ENCODE measurements around the gene IFNA13. TPM values are rescaled to one million over a fixed set of nuclear protein-coding genes. Genes with fewer than 3 reads are reported as not detected.

Gene IFNA13
- total and polyA plus RNA-seq, 2 of the 13 experiments (the other 11 are each of a cell fraction or from before 2014, with no cell fraction given), result not detected

DNA sequence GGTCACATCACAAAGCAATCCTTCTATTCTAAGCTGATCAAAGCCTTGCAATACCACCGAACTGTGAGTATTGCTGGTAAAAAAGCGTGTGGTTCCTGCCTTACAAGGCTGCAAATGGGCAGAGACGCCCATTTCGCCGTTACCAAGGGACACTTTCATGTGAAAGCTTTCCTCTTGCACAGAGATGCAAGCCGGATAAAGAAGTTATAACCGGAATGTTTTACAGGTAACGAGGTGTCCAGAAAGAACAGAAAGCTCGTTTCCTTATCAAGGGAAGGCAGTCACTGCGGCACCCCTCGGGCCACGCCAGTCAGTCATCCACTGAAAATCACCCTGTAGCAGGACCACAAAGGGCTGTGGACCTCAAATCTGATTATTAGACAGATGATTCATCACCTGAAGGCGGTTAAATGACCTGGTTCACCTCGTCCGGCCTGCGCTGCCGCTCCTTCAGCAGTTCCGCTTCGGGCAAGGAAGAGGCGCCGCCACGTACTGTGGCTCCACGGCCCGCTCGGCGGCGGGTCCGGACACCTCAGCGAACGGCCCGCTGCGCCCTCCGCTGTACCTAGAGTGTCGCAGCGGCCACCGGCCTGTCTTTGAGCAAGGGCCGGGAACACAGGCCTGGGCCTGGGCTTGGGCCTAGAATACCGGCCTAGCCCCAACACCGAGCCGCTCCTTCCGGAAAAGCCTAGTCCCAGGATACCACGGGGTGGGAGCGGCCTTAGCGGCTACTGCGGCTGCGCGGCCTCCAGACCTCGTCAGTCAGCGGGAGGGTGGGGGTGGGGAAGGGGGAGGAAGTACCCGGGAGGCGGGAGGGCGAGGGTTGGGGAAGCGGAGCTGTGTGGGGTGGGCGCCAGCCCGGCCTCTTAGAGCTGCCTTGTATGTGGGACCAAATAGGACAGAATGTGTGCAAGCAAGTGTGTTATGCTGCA, 32.9 kb downstream of the IFNA13 start, which contains the start of gene KLHL9:
Gene KLHL9, minus strand, starts transcription at position 704 of the 932 bp plus-strand sequence. Its CDS starts 545 bp downstream, at position 159.
- ATAC-seq (peak; percentile 98), FAIRE-seq (no peak), DNase-seq (ENCODE audit: low spot score) (peak; percentile 82)
- peak within 1 kb of the TSS; percentile 100 for H2AFZ ChIP-seq (ENCODE audit: low read length)
- ChIA-PET CTCF (ENCODE audit: low intra/inter-chr PET ratio, low total read pairs) (no interaction called here), POLR2A (interaction anchor here (0.9 to 1.2 kb wide), 6 partner anchors 8 to 100 kb away, joined by 3 to 7 read pairs (median 4); no protein-coding TSS in a partner anchor)
- peak within 1 kb of the TSS; percentile 98 for H3K4me2 ChIP-seq (ENCODE audit: low read depth, low read length)
- H3K79me2 ChIP-seq (ENCODE audit: insufficient read depth, low read length), result peaks cover 35% of the 10 kb centered on the region
- TSS peak; percentile 56 for BruUV-seq (replicated peaks)
- H3K4me3 ChIP-seq (replicated peaks in 1 of 3; ENCODE audit: insufficient read depth in 1 of 3, low read depth in 2 of 3, low read length in 3 of 3), result peak within 1 kb of the TSS; percentile 78 to 88 (median 86)
- no peaks in the 10 kb centered on the region for H3K36me3 ChIP-seq (replicated peaks in 1 of 2; ENCODE audit: control insufficient read depth in 1 of 2, insufficient read depth in 2 of 2, low read length in 2 of 2)
- no peaks in the 10 kb centered on the region; the same call in 1 of the 2 replicates for H4K20me1 ChIP-seq (ENCODE audit: insufficient read depth, low read length)
- peak within 1 kb of the TSS; percentile 93 for H3K27ac ChIP-seq (ENCODE audit: extremely low read length, insufficient read depth, low read length)
- 1% methylated on average over 31 of the region's 55 CpGs for WGBS (ENCODE audit: low lambda C conversion rate)
- intact Hi-C loops (cut with micrococcal nuclease; ENCODE audit: unreplicated experiment) (loop anchor here (1.0 to 10.0 kb wide), 2 partner anchors 57 to 670 kb away; partner anchors contain the start of gene CDKN2B), in situ Hi-C loops (cut with HindIII; ENCODE audit: extremely low pct_ligation_motif_present, low pct_unique_long_range_greater_than_20kb) (loop anchor here (10.0 kb wide), 1 partner anchor 460 kb away; no protein-coding TSS in a partner anchor)
- H3K27me3 ChIP-seq (ENCODE audit: control insufficient read depth in 1 of 2, insufficient read depth in 2 of 2, low read length in 2 of 2), result no peaks in the 10 kb centered on the region; a peak in 1 of 5 replicates
- peak within 1 kb of the TSS; percentile 100 for H3K9ac ChIP-seq (ENCODE audit: insufficient read depth, low read depth, low read length)
- H3K9me3 ChIP-seq (ENCODE audit: low read length), result no peaks in the 10 kb centered on the region
- peaks cover 38% of the 10 kb centered on the region for H3K4me1 ChIP-seq (ENCODE audit: insufficient read depth, low read length)
- TF ChIP-seq, protein P1, sequence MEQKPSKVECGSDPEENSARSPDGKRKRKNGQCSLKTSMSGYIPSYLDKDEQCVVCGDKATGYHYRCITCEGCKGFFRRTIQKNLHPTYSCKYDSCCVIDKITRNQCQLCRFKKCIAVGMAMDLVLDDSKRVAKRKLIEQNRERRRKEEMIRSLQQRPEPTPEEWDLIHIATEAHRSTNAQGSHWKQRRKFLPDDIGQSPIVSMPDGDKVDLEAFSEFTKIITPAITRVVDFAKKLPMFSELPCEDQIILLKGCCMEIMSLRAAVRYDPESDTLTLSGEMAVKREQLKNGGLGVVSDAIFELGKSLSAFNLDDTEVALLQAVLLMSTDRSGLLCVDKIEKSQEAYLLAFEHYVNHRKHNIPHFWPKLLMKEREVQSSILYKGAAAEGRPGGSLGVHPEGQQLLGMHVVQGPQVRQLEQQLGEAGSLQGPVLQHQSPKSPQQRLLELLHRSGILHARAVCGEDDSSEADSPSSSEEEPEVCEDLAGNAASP (CRISPR knock-in tag; IDR thresholded peaks at IDR 0.05; ENCODE audit: borderline replicate concordance), result 0 out of 2 replicates have a peak, but pooled peaks have one; percentile 23
- TF ChIP-seq ZNF446 (CRISPR knock-in tag; IDR thresholded peaks at IDR 0.05) (peak; percentile 65; the same call in 1 of the 2 replicates), YEATS4 (CRISPR knock-in tag; IDR thresholded peaks at IDR 0.05; ENCODE audit: borderline replicate concordance) (peak; percentile 89), IKZF4 (CRISPR knock-in tag; IDR thresholded peaks at IDR 0.05; ENCODE audit: borderline replicate concordance, low read depth, not compliant biosample characterization) (peak; percentile 55), TAF15 (IDR thresholded peaks at IDR 0.05; ENCODE audit: low read depth, low read length, poor library complexity, severe bottlenecking) (no peak), ZNF550 (CRISPR knock-in tag; IDR thresholded peaks at IDR 0.05; ENCODE audit: borderline replicate concordance) (0 out of 2 replicates have a peak, but pooled peaks have one; percentile 25), ZFP90 (CRISPR knock-in tag; IDR thresholded peaks at IDR 0.05; ENCODE audit: borderline replicate concordance) (no peak), CENPX (CRISPR knock-in tag; IDR thresholded peaks at IDR 0.05) (no peak), NFIC (IDR thresholded peaks at IDR 0.05; ENCODE audit: low read length) (no peak), RBM22 (optimal IDR thresholded peaks at IDR 0.05; ENCODE audit: low read length) (no peak), ZNF589 (CRISPR knock-in tag; conservative IDR thresholded peaks at IDR 0.05) (peak; percentile 49; the same call in 1 of the 2 replicates), ZBTB8A (CRISPR knock-in tag; IDR thresholded peaks at IDR 0.05; ENCODE audit: borderline replicate concordance, low read depth) (no peak)
- TF ChIP-seq, protein P2, sequence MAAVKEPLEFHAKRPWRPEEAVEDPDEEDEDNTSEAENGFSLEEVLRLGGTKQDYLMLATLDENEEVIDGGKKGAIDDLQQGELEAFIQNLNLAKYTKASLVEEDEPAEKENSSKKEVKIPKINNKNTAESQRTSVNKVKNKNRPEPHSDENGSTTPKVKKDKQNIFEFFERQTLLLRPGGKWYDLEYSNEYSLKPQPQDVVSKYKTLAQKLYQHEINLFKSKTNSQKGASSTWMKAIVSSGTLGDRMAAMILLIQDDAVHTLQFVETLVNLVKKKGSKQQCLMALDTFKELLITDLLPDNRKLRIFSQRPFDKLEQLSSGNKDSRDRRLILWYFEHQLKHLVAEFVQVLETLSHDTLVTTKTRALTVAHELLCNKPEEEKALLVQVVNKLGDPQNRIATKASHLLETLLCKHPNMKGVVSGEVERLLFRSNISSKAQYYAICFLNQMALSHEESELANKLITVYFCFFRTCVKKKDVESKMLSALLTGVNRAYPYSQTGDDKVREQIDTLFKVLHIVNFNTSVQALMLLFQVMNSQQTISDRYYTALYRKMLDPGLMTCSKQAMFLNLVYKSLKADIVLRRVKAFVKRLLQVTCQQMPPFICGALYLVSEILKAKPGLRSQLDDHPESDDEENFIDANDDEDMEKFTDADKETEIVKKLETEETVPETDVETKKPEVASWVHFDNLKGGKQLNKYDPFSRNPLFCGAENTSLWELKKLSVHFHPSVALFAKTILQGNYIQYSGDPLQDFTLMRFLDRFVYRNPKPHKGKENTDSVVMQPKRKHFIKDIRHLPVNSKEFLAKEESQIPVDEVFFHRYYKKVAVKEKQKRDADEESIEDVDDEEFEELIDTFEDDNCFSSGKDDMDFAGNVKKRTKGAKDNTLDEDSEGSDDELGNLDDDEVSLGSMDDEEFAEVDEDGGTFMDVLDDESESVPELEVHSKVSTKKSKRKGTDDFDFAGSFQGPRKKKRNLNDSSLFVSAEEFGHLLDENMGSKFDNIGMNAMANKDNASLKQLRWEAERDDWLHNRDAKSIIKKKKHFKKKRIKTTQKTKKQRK (IDR thresholded peaks at IDR 0.05; ENCODE audit: low read length), result no peak
- TF ChIP-seq, protein P3, sequence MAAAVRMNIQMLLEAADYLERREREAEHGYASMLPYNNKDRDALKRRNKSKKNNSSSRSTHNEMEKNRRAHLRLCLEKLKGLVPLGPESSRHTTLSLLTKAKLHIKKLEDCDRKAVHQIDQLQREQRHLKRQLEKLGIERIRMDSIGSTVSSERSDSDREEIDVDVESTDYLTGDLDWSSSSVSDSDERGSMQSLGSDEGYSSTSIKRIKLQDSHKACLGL (CRISPR knock-in tag; IDR thresholded peaks at IDR 0.05), result peak; percentile 93
